Left lobe of liver (tissue), 2 donors: Measurements from ENCODE around the gene PTPRD. TPM values are rescaled to one million over a fixed set of nuclear protein-coding genes. Genes with fewer than 3 reads are reported as not detected.

Experiments used
- ATAC-seq: fragments of 200-7000 bp; cut with Tn5 transposase; one replicate; pipeline ENCODE4 v1.9.1; 2020; ENCODE audit warnings: mild to moderate bottlenecking, moderate library complexity
- DNase-seq: peaks from one replicate; pipeline ENCODE4 v3.0.0-alpha.2; 2020; ENCODE audit warnings: low spot score
- total RNA-seq: library from RNA; stranded (reverse); gene quantifications from one replicate; pipeline ENCODE4 v1.2.1, GENCODE V29; 2021
- donor health status: DM: no; HTN: no; CAD: no; lungs with moderate emphysema.
- donor health status: DM: no; HTN: yes; CAD: no.

The PTPRD gene
- total RNA-seq, 1 donor from 2014 or later, result 29.4 TPM

DNA sequence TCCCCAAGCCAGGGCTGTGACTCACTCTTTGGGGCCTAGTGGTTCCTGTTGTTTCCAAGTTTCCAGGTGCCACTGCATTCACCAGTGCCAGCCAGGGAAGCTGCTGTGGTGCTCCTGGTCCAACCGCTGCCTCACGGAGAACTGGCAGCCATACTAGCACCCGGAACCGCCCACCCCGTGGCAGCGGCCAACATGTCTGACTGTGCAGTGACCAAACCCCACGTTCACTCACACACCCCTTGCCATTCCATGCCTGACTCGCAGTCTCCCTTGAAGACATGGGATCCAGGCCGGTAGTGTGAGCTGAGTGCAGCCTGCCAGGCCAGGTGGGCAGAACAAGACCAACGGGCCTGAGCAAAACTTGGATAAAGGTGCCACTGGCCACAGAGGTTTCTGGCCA lies 1968.2 kb downstream of the PTPRD start:
- ATAC-seq (no peak), DNase-seq (no peak)

DNA sequence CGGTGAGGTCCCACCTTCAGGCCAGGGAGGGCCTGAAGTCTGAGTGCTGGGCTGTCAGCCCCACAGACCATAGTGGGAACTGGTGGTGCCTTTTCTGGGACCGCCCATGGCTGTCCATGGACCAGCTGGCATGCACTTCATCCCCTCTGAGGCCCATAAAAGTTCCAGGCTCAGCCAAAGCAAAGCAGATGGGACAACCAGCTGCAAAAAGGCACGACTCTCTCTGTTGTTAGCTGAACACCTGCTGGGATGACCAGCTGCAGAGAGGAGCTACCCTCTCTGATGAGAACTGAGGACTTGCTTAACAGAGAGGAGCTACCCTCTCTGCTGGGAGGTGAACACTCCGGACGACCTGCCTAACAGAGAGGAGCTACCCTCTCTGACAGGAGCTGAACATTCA lies 1968.9 kb downstream of the PTPRD start:
- DNase-seq (no peak), ATAC-seq (no peak)

- DNase-seq (no peak), ATAC-seq (no peak)
Measured at GRCh38 chr9:8643464-8643863, 1969.3 kb downstream of the PTPRD start.

DNA sequence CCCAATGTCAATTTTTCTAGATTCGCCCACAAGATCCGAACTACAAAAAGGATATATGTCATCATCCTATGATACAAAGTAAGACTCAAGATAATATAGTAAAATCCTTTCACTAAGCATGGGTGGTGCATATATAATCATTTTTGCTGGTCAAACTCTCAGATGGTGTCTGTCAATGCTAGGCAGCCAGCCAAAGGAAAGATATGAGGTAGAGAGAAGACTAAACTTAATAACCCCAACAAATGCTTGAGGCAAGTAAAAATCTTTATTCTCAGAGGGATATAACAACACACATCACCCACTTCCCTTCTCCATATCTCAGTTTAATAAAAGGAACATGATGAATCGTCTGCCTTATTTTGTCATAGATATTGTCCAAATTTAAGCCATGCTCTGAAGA lies 1972.0 kb downstream of the PTPRD start:
- no peak for ATAC-seq
- no peak for DNase-seq

DNA sequence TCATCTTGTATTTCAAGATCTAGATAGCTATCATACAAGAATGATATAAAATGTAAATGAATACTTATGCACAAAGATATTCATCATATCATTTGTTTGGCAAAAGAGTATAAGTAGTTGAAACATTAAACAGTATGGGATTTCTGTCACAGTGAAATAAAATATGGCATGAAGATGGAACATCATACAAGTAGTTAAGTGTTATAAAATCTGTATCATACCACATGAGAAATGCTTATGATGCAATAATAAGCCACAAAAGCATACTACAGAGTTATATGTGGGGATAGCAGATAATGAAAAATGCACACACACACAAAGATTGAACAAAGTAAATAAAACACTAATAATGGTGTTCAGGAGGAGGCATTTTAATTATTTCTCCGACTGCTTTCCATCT lies 1975.2 kb downstream of the PTPRD start:
- no peak for DNase-seq
- no peak for ATAC-seq

- ATAC-seq (no peak), DNase-seq (no peak)
Measured at GRCh38 chr9:8633784-8634183, 1979.0 kb downstream of the PTPRD start.

GRCh38 chr9:8632493-8632892 lies 1980.3 kb downstream of the PTPRD start:
- no peak for DNase-seq
- no peak for ATAC-seq

- ATAC-seq (no peak), DNase-seq (no peak)
Measured at GRCh38 chr9:8628791-8629190, 1984.0 kb downstream of the PTPRD start.

DNA sequence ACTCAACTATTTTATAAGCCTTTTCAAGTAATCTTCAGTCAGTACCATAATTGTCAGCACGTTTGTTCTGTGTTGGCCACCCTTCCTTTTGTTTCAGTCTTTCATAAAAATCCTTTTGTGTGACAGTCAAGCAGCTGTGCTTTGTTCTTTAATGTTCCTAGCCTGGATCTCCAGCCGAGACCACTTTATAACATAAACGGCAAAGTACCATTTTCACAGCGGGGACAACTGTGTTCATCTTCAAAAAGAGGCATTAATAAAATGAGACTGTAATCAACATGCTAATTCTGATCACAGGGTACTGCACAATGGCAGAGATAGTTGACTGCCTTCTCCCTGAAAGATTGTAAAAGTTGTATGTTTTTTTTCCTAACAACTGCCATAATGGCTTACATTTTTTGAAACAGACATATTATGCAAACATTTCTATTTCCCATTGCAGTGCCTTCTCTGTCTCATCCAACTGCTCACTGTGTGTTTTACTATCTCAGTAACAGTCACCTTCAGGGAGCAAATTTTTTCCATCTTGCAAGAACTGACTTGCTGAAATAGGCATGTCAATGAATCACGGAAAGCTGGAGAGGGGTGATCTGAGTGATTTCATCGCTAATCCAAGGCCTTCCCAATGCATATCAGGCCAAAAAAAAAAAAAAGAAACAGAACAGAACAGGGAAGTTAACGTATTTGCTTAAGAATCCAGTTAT lies 1984.7 kb downstream of the PTPRD start:
- DNase-seq (no peak), ATAC-seq (no peak)

GRCh38 chr9:8622871-8623270 lies 1989.9 kb downstream of the PTPRD start:
- DNase-seq (no peak), ATAC-seq (no peak)

- DNase-seq (no peak), ATAC-seq (no peak)
Measured at GRCh38 chr9:8622222-8622802, 1990.5 kb downstream of the PTPRD start.

GRCh38 chr9:8621416-8621815 lies 1991.4 kb downstream of the PTPRD start:
- DNase-seq (no peak), ATAC-seq (no peak)

DNA sequence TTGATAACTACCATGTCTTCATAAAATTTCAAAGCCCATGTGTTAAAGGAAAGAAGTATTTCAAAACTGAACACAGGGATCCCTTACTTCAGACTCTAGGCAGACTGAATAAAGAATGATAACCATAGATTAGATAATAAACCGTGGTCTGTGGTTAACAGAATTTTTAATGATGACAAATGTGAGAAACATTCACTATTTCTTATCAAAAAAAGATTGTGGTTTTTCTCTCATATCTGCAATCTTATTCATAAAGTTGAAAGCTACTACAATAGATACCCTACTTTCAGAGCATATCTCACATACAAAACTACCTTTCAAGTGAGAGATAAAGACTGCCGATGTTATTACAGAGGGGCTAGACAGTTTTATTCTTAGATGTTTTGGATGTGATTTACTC lies 1996.4 kb downstream of the PTPRD start:
- ATAC-seq, result no peak
- no peak for DNase-seq

- DNase-seq, result no peak
- ATAC-seq, result no peak
Measured at GRCh38 chr9:8614926-8615440, 1997.8 kb downstream of the PTPRD start.

DNA sequence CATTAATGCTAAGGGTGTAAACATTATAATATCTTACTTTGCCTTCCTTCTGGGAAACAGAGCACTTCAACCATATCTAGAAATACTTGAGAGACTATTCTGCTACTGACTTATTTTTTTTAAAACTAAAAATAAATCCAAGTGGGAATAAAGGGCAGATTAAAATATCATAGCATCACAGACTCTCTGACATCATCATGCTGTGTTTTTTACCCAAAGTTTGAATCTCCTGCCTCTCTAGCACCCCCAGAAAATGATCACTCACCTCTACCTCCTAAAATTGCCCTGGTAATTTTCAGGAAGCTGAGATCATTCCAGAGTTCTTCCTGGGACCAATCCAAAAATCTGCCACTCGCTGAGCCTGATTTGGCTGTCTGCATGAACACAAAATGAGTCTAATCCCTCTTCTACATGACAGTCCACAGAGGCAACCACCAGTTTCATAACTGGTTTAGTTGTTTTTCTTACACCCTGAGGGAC lies 1999.4 kb downstream of the PTPRD start:
- DNase-seq (no peak), ATAC-seq (no peak)

- no peak for ATAC-seq
- no peak for DNase-seq
Measured at GRCh38 chr9:8611153-8611552, 2001.6 kb downstream of the PTPRD start.

DNA sequence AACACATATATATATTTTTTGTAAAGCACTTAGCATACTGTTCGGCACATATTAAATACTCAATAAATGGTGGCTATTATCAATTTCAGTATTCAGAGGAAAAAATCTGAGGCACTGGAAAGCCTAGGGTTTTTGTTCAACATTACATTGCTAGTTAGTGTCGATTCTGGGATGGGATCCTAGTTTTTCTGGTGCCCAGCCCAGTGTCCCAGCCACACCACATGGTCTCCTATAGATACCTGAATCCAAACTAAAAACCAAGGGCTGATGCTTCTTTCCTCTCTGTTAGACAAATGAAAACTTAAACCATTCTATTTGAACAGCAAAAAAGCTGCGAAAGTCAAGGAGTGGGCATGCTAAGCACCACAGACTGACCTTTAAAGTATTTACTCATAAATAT lies 2002.5 kb downstream of the PTPRD start:
- ATAC-seq (no peak), DNase-seq (no peak)

DNA sequence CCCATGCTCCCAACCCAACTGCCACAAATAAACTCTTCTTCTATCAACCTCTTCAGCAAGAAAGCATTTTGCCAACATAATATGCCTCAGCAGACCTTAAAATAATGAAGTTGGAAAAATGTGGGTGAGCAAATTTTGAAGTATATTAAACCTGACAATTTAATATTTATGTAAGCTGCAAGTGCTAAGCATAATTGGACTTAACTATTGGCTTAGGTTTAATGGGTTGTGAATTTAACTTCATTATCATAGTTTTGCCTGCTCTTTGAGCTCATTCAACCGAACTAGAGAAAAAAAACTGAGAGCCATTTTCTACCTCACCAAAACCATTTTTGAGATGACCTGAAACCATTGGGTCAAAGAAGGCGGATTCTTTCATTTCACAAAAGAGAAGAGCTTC lies 2007.7 kb downstream of the PTPRD start:
- no peak for DNase-seq
- ATAC-seq, result no peak

GRCh38 chr9:8604201-8604600 lies 2008.6 kb downstream of the PTPRD start:
- no peak for DNase-seq
- ATAC-seq, result no peak

- ATAC-seq, result peak; percentile 37
- no peak for DNase-seq
Measured at GRCh38 chr9:8600914-8601680, 2011.7 kb downstream of the PTPRD start.

GRCh38 chr9:8599937-8600336 lies 2012.9 kb downstream of the PTPRD start:
- no peak for ATAC-seq

DNA sequence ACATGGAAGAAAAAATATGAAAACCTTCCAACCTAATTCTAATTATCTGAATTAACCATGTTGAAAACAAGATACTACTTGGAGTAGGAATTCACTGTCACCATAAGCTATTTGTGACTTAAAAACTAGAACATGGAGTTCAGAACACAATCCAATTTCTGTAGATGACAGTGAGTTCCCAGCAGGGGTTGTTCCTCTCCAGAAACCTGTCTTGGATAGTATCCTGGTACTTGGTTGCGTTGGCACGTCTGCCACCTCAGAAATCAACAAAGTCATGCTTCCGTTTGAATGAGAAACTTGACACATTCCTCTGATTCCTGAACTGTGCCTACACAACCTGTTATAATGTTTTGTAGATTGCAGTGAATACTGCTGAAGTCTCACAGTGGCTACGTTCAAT lies 2023.3 kb downstream of the PTPRD start:
- DNase-seq (no peak), ATAC-seq (no peak)

More at GRCh38 chr9:8599937-8600336, 2012.9 kb downstream of the PTPRD start:
- no peak for DNase-seq
